ENCODE data around the gene ZBTB4.
A peak's percentile ranks its signal among the peaks of the same experiment; 100 is the strongest.

DNA sequence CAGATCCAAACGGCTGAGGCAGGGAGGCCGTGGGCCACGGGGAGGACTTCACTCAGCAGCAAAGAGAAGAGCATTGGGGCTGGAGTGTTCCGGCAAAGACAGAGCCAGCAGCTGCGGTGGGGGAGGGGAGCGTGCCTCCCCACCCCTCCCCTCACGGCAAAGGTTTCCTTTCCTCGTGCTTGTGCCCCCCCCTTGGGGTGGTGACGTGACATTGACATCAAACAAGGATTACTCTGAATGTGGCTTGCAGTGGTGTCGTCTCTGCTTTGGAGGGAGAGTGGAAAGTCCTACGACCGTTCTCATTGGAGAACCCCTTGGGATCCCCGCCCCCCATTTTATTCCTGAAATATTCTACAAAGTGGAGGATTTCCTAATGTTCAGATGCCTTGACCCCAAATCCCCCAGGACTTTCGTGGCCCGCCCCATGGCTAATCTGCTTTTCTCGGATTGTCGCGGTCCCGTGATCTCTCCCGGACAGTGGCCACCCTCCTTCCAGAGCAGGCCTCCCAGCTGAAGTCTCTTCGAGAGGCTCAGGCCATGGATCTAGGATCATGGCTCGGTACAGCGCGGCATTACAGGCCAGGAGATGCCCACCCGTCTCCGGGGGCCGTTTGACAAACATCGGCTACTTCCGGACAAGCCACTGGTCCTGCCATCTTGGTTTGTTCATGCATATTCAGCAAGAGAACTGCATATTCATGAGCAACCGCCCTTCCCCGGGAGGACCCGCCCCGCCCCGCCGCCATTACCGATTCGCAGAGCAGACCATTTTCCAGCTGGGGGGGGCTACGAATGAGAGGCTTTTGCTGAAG is 4.0 kb upstream of the ZBTB4 start:
- TF ChIP-seq POLR2AphosphoS5 (IDR thresholded peaks at IDR 0.05; ENCODE audit: low read depth, low read length) (no peak), POLR2A (IDR thresholded peaks at IDR 0.05; ENCODE audit: low read depth, low read length) (peak; percentile 37; the same call in 1 of the 2 replicates)
